ENCODE data around the gene TMEM169.

GRCh38 chr2:216086207-216086893 lies 4.6 kb downstream of the TMEM169 start:
- TF ChIP-seq, protein P1, sequence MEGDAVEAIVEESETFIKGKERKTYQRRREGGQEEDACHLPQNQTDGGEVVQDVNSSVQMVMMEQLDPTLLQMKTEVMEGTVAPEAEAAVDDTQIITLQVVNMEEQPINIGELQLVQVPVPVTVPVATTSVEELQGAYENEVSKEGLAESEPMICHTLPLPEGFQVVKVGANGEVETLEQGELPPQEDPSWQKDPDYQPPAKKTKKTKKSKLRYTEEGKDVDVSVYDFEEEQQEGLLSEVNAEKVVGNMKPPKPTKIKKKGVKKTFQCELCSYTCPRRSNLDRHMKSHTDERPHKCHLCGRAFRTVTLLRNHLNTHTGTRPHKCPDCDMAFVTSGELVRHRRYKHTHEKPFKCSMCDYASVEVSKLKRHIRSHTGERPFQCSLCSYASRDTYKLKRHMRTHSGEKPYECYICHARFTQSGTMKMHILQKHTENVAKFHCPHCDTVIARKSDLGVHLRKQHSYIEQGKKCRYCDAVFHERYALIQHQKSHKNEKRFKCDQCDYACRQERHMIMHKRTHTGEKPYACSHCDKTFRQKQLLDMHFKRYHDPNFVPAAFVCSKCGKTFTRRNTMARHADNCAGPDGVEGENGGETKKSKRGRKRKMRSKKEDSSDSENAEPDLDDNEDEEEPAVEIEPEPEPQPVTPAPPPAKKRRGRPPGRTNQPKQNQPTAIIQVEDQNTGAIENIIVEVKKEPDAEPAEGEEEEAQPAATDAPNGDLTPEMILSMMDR (IDR thresholded peaks at IDR 0.05), result no peak
- TF ChIP-seq EP300 (IDR thresholded peaks at IDR 0.05; ENCODE audit: low read depth) (no peak), POLR2AphosphoS5 (IDR thresholded peaks at IDR 0.05) (no peak)

Data from transverse colon (tissue), 4 donors.